GM18951 (cell line): ENCODE results near the gene SERHL2.
"Not testable (repeated sequence)": the region's sequence is repeated elsewhere in the genome, so short reads cannot be mapped to it uniquely, and the experiment has no call there.

ENCODE experiments used
- POLR2A ChIP-seq: IDR thresholded peaks from 4 replicates; pipeline ENCODE4 v1.6.1; 2011; ENCODE audit warnings: mild to moderate bottlenecking; ENCODE audit not compliant: insufficient read length, insufficient read depth; ENCODE audit errors: extremely low read depth
- in situ Hi-C: fragments of 300-500 bp; cut with MboI; formaldehyde crosslinking; loops from one replicate; pipeline ENCODE4 v1.12.0; 2022; ENCODE audit warnings: low sequenced_read_pairs, mixed read lengths, inconsistent platforms; ENCODE audit not compliant: unreplicated experiment

SERHL2 gene

DNA sequence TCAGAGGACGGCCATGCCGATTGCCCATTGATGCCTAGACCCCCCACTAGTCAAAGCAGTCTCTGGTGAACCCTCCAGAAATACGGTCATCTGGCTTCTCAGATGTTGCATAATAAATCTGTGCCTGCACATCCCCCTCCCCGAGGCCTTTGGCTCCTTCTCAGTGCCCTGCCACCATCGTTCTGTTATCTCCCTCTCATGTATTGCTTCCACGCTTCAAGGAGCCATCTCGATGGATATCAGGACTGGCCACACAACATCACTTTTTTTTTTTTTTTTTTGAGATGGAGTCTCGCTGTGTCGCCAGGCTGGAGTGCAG lies 32.6 kb upstream of the SERHL2 start:
- TF ChIP-seq POLR2A, result no peak
- in situ Hi-C loops, result no loop called here

DNA sequence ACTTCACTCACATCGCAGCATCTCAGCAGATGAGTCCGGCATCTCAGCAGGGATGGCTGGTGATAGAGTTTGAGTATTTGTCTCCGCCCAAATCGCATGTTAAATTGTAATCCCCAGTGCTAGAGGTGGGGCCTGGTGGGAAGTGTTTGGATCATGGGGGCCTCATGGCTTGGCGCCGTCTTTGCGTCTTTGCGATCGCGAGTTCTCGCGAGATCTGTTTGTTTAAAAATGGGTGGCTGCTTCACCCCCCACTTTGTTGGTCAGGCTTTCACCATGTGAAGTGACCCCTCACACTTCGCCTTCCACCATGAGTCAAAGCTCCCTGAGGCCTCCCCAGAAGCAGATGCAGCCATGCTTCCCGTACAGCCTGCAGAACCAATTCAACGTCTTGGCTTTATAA lies 31.2 kb upstream of the SERHL2 start:
- in situ Hi-C loops, result no loop called here
- TF ChIP-seq POLR2A, result no peak

DNA sequence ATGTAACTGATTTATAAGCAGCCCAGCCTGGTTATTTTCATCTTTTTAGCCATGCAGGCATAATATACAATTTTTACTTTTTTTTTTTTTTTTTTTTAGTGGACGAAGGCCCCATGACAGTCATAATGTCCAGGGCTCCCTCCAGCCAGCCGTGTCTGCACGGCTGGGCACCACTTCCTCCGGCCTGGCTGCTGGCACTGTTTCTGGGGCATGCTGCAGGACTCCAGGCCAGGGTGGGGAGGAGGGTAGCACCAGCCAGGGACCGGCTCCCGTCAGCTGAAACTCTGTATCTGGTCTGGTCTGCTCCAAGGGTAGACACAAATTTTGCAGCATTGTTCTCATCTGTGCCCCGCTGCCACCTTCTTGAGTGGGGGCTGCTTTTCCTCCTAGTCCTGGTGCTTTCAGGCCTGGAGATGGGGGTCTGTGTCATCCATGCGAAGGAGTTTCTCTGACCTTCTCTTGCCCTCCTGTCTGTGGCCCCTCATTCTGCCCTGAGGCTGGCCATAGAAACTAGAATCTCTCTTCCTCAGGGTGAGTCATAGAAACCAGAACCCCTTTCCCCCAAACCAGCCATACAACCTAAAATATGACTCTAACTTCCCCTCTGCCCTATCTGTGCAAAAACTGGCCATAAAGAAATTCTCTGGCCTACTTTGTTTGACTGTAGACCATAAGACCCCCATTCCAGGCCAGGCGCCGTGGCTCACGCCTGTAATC lies 25.0 kb upstream of the SERHL2 start:
- in situ Hi-C loops, result no loop called here

DNA sequence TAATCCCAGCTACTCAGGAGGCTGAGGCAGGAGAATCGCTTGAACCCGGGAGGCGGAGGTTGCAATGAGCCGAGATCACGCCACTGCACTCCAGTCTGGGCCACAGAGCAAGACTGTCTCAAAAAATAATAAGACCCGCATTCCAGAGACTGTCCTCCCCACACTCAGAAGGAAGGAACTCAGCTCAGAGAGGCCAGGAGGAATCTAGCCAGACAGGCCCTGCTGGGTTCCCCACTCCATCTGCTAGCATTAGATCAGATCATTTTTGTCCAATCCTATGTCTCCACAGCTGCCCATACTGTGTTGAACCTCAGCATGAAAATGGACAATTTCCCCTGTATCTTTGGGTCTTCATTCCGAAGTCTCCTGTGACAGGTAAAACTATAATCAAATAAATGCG lies 24.3 kb upstream of the SERHL2 start:
- in situ Hi-C loops, result not testable (repeated sequence)

More for the DNA sequence above, 25.0 kb upstream of the SERHL2 start:
- TF ChIP-seq POLR2A, result no peak

DNA sequence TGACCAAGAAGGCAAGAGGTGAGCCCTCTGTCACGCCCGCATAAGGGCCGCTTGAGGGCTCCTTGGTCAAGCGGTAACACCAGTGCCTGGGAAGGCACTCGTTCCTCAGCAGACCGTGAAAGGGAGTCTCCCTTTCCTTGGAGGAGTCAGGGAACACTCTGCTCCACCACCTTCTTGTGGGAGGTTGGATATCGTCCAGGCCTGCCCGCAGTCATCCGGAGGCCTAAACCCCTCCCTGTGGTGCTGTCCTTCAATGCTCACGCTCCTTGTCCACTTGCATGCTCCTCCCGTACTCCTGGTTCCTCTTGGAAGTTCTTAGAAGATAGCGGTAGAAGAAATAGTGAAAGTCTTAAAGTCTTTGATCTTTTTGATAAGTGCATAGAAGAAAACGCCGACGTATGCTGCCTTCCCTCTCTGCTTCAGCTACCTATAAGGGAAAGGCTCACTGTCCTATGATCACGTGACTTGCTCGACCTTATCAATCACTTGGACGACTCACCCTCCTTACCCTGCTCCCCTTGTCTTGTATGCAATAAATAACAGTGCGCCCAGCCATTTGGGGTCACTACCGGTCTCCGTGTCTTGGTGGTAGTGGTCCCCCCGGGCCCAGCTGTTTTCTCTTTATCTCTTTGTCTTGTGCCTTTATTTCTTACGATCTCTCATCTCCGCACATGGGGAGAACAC lies 22.2 kb upstream of the SERHL2 start:
- in situ Hi-C loops, result not testable (repeated sequence)

DNA sequence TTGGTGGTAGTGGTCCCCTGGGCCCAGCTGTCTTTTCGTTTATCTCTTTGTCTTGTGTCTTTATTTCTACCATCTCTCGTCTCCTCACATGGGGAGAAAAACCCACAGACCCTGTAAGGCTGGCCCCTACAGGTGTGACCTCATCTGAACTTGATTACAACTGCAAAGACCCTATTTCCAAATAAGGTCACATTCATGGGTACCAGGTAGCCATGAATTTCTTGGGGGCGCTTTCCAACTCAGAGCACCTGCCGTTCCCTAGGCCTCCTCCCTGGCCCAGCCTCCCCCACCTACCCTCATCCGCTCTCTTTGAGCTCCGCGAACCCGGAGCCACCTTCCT lies 20.1 kb upstream of the SERHL2 start:
- in situ Hi-C loops, result no loop called here
- peak; percentile 23 for TF ChIP-seq POLR2A

DNA sequence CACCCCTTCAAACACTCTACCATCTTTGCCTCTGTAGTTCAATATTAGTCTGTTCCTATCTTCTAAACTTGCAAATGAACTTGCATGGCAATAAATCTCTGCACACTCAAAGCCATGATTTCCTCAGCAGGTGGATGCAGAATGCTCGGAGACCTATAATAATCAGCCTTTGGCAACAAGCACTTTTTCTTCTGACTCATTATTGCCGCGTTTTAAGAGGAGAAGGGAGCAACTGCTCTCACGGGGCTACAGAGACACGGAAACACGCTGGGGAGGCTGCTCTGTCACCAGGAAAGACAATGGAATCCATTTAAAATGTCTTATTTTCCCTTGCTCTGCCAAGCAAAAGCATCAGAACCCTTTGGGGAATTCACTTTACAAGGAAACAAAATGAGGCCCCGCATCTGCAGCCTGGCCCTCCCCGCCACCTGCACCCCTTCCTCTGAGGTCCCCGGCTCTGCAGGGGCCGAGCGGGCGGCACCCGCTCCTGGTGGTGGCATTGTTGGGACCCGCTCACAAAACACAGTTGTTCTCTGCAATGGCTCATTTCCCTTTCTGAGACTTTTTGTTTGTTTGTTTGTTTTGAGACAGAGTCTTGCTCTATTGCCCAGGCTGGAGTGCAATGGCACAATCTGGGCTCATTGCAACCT lies 18.5 kb upstream of the SERHL2 start:
- in situ Hi-C loops, result not testable (repeated sequence)

DNA sequence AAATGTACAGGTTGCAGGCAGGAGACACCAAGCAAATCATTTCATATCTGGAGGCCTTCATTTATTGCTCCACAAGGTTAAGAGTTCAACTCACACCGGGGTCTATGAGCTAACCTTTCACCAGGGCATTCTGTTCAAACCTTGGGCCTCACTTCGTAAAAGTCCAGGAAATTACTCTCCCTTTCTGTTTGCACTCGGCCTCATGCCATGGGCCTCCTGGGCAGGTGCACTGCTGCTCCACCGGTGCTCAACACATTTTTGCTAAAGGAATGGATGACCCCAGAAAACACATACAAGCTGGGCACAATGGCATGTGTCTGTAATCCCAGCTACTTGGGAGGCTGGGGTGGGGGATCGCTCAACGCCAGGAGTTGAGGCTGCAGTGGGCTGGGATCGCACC lies 17.6 kb upstream of the SERHL2 start:
- no peak for TF ChIP-seq POLR2A
- in situ Hi-C loops, result no loop called here

DNA sequence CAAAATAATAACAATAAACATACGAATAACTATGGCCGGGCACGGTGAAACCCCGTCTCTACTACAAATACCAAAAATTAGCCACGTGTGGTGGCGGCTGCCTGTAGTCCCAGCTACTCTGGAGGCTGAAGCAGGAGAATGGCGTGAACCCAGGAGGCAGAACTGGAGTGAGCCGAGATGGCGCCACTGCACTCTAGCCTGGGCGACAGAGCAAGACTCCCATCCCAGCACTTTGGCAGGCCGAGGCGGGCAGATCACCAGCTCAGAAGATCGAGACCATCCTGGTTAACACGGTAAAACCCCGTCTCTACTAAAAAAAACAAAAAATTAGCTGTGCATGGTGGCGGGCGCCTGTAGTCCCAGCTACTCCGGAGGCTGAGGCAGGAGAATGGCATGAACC lies 17.1 kb upstream of the SERHL2 start:
- in situ Hi-C loops, result not testable (repeated sequence)

DNA sequence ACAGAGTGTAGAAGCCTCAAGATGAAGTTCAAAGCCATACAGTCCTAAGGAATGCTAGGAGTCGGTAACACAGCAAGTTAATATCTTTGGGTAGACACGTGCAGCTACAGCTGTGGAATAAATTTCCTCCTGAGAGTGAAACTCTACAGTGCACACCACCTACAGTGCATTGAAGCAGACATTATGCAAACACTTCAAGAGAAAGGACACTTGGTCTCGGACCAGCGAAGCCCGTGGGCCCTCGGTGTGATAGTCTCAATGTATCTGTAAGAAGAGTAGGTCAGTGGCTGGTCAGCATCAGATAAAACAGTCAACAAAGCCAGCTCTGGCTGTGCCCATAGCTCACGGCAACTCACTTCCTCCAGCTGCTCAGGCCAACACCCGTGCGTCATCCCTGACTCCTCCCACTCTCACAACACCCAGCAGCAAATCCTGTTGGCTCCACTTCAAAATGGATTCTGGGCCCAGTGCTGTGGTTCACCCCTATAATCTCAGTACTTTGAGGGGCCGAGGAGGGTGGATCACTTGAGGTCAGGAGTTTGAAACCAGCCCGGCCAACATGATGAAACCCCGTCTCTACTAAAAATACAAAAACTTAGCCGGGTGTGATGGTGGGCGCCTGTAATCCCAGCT lies 16.4 kb upstream of the SERHL2 start:
- in situ Hi-C loops, result not testable (repeated sequence)

DNA sequence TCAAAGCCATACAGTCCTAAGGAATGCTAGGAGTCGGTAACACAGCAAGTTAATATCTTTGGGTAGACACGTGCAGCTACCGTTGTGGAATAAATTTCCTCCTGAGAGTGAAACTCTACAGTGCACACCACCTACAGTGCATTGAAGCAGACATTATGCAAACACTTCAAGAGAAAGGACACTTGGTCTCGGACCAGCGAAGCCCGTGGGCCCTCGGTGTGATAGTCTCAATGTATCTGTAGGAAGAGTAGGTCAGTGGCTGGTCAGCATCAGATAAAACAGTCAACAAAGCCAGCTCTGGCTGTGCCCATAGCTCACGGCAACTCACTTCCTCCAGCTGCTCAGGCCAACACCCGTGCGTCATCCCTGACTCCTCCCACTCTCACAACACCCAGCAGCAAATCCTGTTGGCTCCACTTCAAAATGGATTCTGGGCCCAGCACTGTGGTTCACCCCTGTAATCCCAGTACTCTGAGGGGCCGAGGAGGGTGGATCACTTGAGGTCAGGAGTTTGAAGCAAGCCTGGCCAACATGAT lies 14.5 kb upstream of the SERHL2 start:
- in situ Hi-C loops, result not testable (repeated sequence)

DNA sequence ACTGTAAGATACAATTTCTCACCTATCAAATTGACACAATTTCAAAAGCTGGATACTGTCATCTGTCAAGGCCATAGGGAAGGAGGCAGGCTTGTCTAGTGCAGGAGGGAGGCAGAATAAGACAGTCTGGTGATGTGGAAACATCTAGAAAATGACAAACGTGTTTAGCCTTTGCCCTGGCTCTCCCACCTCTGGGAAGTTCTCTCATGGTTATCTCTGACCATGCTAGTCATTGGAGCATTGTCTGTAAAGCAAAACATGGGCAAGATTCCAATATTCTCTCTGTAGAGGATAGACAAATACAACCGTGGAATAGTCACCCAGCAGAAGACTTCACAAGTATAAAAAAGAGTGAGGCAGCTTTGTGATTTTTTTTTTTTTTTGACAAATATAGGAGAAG lies 9.1 kb upstream of the SERHL2 start:
- in situ Hi-C loops, result no loop called here
- no peak for TF ChIP-seq POLR2A

DNA sequence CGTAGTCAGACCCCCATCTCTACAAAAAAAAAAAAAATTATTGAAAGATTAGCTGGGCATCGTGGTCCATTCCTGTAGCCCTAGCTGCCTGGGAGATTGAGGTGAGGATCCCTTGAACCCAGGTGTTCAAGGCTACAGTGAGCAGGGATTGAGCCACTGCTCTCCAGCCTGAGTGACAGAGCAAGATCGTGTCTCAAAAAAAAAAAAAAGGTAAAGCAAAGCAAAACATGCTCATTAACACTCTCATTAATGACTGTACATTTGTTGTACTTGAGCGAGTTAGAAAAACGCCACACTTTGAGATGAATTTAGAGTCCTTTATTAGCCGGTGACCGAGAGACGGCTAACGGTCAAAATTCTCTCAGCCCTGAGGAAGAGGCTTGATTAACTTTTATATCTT lies 6.2 kb upstream of the SERHL2 start:
- TF ChIP-seq POLR2A, result no peak
- in situ Hi-C loops, result no loop called here

DNA sequence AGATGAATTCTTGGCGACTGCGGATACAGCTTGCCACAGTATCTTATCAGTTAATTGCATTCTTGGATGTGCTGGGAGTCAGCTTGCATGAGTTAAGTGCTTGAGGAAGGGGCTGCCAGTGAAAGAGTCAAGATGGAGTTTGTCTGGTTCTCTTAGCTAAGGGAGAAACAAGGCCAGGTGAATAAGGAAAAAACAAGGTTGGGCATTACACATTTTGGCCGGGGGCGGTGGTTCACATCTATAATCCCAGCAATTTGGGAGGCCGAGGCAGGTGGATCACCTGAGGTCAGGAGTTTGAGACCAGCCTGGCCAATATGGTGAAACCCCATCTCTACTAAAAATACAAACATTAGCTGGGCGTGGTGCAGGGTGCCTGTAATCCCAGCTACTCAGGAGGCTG lies 5.6 kb upstream of the SERHL2 start:
- in situ Hi-C loops, result not testable (repeated sequence)
